ENCODE results near the gene SOX13.

The SOX13 gene

GRCh38 chr1:204151552-204152309 is 78.8 kb downstream of the SOX13 start, which contains the start of gene ETNK2:
Gene ETNK2 (minus strand): TSS chr1:204152044. CDS start chr1:204151852, 192 bp downstream.
- DNase-seq (ENCODE audit: low read depth in 2 of 2, low spot score in 1 of 2): peak; percentile 14 to 38

GRCh38 chr1:204152310-204153044 is 79.6 kb downstream of the SOX13 start:
- no peak for DNase-seq (ENCODE audit: low read depth in 2 of 2, low spot score in 1 of 2)

GRCh38 chr1:204153667-204154066 is 80.8 kb downstream of the SOX13 start:
- DNase-seq (ENCODE audit: low read depth in 2 of 2, low spot score in 1 of 2): no peak

GRCh38 chr1:204154568-204155255 is 81.8 kb downstream of the SOX13 start:
- no peak for DNase-seq (ENCODE audit: low read depth in 2 of 2, low spot score in 1 of 2)

GRCh38 chr1:204155881-204156280 is 83.0 kb downstream of the SOX13 start:
- DNase-seq (ENCODE audit: low read depth in 2 of 2, low spot score in 1 of 2): no peak

GRCh38 chr1:204157962-204158361 is 85.0 kb downstream of the SOX13 start:
- no peak for DNase-seq (ENCODE audit: low read depth in 2 of 2, low spot score in 1 of 2)

- no peak for DNase-seq (ENCODE audit: low read depth in 2 of 2, low spot score in 1 of 2)
Observed at GRCh38 chr1:204161609-204162493, 88.9 kb downstream of the SOX13 start.

GRCh38 chr1:204162494-204163074 is 89.7 kb downstream of the SOX13 start:
- DNase-seq (ENCODE audit: low read depth in 2 of 2, low spot score in 1 of 2): peak; percentile 59 to 64

- DNase-seq (ENCODE audit: low read depth in 2 of 2, low spot score in 1 of 2): no peak
Observed at GRCh38 chr1:204166219-204166618, 93.3 kb downstream of the SOX13 start, which contains the start of gene REN. Gene REN (minus strand): TSS chr1:204166337. CDS start chr1:204166293, 44 bp downstream.

- no peak for DNase-seq (ENCODE audit: low read depth in 2 of 2, low spot score in 1 of 2)
Observed at GRCh38 chr1:204167730-204168129, 94.8 kb downstream of the SOX13 start.

- no peak for DNase-seq (ENCODE audit: low read depth in 2 of 2, low spot score in 1 of 2)
Observed at GRCh38 chr1:204169858-204170257, 96.9 kb downstream of the SOX13 start.

- DNase-seq (ENCODE audit: low read depth in 2 of 2, low spot score in 1 of 2): no peak
Observed at GRCh38 chr1:204170494-204171155, 97.7 kb downstream of the SOX13 start.

GRCh38 chr1:204171751-204172178 is 98.8 kb downstream of the SOX13 start:
- no peak for DNase-seq (ENCODE audit: low read depth in 2 of 2, low spot score in 1 of 2)

GRCh38 chr1:204172404-204173029 is 99.6 kb downstream of the SOX13 start:
- DNase-seq (ENCODE audit: low read depth in 2 of 2, low spot score in 1 of 2): no peak

GRCh38 chr1:204174958-204175357 is 102.0 kb downstream of the SOX13 start:
- DNase-seq (ENCODE audit: low read depth in 2 of 2, low spot score in 1 of 2): no peak

GRCh38 chr1:204176049-204176448 is 103.1 kb downstream of the SOX13 start:
- no peak for DNase-seq (ENCODE audit: low read depth in 2 of 2, low spot score in 1 of 2)

- DNase-seq (ENCODE audit: low read depth in 2 of 2, low spot score in 1 of 2): no peak
Observed at GRCh38 chr1:204177133-204177532, 104.2 kb downstream of the SOX13 start.

All from stimulated activated CD8-positive, alpha-beta memory T cell treated with anti-CD3 and anti-CD28 coated beads, Interleukin-4, amount 100 ng/mL, for 4 hours (primary cell).